ENCODE results near the gene RUSF1.
A peak's percentile ranks its signal among the peaks of the same experiment; 100 is the strongest.

GRCh38 chr16:31451681-31452351, 56.4 kb downstream of the RUSF1 start:
- TF ChIP-seq GATA2 (IDR thresholded peaks at IDR 0.05; ENCODE audit: low read depth, low read length), result peak; percentile 88
- no peak for TF ChIP-seq GATA3 (IDR thresholded peaks at IDR 0.05; ENCODE audit: low read depth, low read length)
